ENCODE measurements around the gene DUSP22.

- no peak for TF ChIP-seq CTCF (conservative IDR thresholded peaks at IDR 0.05)
- TF ChIP-seq ZFX (IDR thresholded peaks at IDR 0.05): no peak
Observed at GRCh38 chr6:328924-329323, 36.6 kb downstream of the DUSP22 start.
